ENCODE results near the gene FAM53A.

DNA sequence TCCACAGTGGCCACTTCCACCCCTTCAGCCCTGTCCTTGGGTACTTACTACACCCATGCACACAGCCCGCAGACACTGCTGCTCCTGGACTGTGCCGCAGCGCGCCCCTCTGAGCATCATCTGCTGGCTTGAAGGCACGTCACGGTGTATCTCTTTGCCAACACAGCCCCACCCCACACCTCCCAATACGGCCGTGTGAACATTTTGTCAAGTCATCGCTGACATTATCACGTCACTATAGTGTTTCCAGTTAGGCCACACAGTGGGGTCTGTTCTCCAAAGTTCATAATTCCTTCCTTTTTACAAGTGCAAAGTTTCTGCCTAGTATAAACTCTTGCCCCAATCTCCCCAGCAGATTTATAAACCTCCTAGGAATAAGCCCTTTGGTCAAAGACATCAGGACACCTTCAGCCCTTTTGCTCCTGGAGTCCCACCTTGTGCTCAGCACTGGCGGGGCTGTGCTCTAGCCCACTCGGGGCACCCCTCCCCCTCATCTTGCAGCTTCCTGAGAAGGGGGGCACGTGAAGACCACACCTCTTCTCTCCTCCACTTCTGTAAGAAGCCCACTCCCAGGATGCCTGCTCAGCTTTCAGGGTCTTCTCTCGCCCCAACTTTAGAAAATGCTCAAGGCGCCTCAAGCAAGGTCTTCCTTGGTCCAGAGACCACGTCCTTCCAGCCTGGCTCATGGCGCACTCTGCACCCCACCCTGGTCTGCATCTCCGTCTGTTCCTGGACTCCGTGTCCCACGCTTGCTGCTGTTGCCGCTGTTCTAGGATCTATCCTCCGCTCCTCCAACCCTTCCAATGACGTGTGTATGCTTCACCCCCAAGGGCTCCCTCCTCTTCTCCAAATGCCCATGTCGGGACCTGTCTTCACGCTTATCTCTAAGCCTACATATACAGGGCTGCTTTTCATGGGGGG is 7.2 kb downstream of the FAM53A start:
- TF ChIP-seq CTCF (conservative IDR thresholded peaks at IDR 0.05; ENCODE audit: low read length): no peak
- no peak for TF ChIP-seq EZH2phosphoT487 (IDR thresholded peaks at IDR 0.05; ENCODE audit: borderline replicate concordance, low read depth, low read length)
